IPS-18a (cell line): Measurements from ENCODE around the gene TMEM132C.

ENCODE experiments used
- H3K27ac ChIP-seq: one replicate; pipeline ENCODE4 v1.5.1; 2013; ENCODE audit warnings: low read length
- H3K27me3 ChIP-seq: one replicate; pipeline ENCODE4 v1.6.1; 2013; ENCODE audit warnings: mild to moderate bottlenecking, low read length; ENCODE audit not compliant: control insufficient read depth, insufficient read depth
- H3K36me3 ChIP-seq: one replicate; pipeline ENCODE4 v1.6.1; 2013; ENCODE audit warnings: low read depth, low read length; ENCODE audit not compliant: control insufficient read depth
- H3K4me1 ChIP-seq: one replicate; pipeline ENCODE4 v1.6.1; 2013; ENCODE audit warnings: low read depth, low read length; ENCODE audit not compliant: control insufficient read depth
- H3K4me3 ChIP-seq: one replicate; pipeline ENCODE4 v1.5.1; 2013; ENCODE audit warnings: low read length
- H3K9ac ChIP-seq: one replicate; pipeline ENCODE4 v1.6.1; 2013; ENCODE audit warnings: mild to moderate bottlenecking, low read length, moderate library complexity
- H3K9me3 ChIP-seq: one replicate; pipeline ENCODE4 v1.6.1; 2013; ENCODE audit warnings: low read depth, low read length; ENCODE audit not compliant: control insufficient read depth

Gene TMEM132C

GRCh38 chr12:128423205-128423604 lies 156.2 kb downstream of the TMEM132C start:
- Histone ChIP-seq H3K36me3 (no peaks in the 10 kb centered on the region), H3K27me3 (no peaks in the 10 kb centered on the region), H3K9me3 (peaks cover 12% of the 10 kb centered on the region), H3K4me1 (no peaks in the 10 kb centered on the region), H3K4me3 (no peak overlapping the region), H3K9ac (no peak overlapping the region), H3K27ac (no peak overlapping the region)

- no peak overlapping the region for H3K27ac ChIP-seq
- no peaks in the 10 kb centered on the region for H3K36me3 ChIP-seq
- H3K9me3 ChIP-seq: peaks cover 23% of the 10 kb centered on the region
- H3K9ac ChIP-seq: no peak overlapping the region
- H3K4me3 ChIP-seq: no peak overlapping the region
- no peaks in the 10 kb centered on the region for H3K27me3 ChIP-seq
- no peaks in the 10 kb centered on the region for H3K4me1 ChIP-seq
Measured at GRCh38 chr12:128424931-128425431, 158.0 kb downstream of the TMEM132C start.

GRCh38 chr12:128425666-128426331 lies 158.8 kb downstream of the TMEM132C start:
- H3K27ac ChIP-seq: no peak overlapping the region
- H3K36me3 ChIP-seq: no peaks in the 10 kb centered on the region
- H3K4me1 ChIP-seq: no peaks in the 10 kb centered on the region
- no peak overlapping the region for H3K4me3 ChIP-seq
- H3K9ac ChIP-seq: no peak overlapping the region
- H3K27me3 ChIP-seq: no peaks in the 10 kb centered on the region
- H3K9me3 ChIP-seq: peaks cover 23% of the 10 kb centered on the region

- Histone ChIP-seq H3K9me3 (peaks cover 23% of the 10 kb centered on the region), H3K27ac (no peak overlapping the region), H3K4me3 (no peak overlapping the region), H3K9ac (no peak overlapping the region), H3K36me3 (no peaks in the 10 kb centered on the region), H3K27me3 (no peaks in the 10 kb centered on the region), H3K4me1 (no peaks in the 10 kb centered on the region)
Measured at GRCh38 chr12:128426511-128426910, 159.5 kb downstream of the TMEM132C start.

- no peak overlapping the region for H3K27ac ChIP-seq
- H3K4me1 ChIP-seq: no peaks in the 10 kb centered on the region
- H3K36me3 ChIP-seq: no peaks in the 10 kb centered on the region
- no peak overlapping the region for H3K4me3 ChIP-seq
- peaks cover 12% of the 10 kb centered on the region for H3K9me3 ChIP-seq
- no peaks in the 10 kb centered on the region for H3K27me3 ChIP-seq
- H3K9ac ChIP-seq: no peak overlapping the region
Measured at GRCh38 chr12:128439796-128440195, 172.8 kb downstream of the TMEM132C start.

GRCh38 chr12:128442096-128442495 lies 175.1 kb downstream of the TMEM132C start:
- H3K36me3 ChIP-seq: no peaks in the 10 kb centered on the region
- H3K27me3 ChIP-seq: no peaks in the 10 kb centered on the region
- H3K4me3 ChIP-seq: no peak overlapping the region
- H3K9me3 ChIP-seq: peaks cover 23% of the 10 kb centered on the region
- no peak overlapping the region for H3K27ac ChIP-seq
- H3K9ac ChIP-seq: no peak overlapping the region
- H3K4me1 ChIP-seq: no peaks in the 10 kb centered on the region

- Histone ChIP-seq H3K36me3 (no peaks in the 10 kb centered on the region), H3K4me3 (no peak overlapping the region), H3K27ac (no peak overlapping the region), H3K4me1 (no peaks in the 10 kb centered on the region), H3K9me3 (peaks cover 32% of the 10 kb centered on the region), H3K9ac (no peak overlapping the region), H3K27me3 (no peaks in the 10 kb centered on the region)
Measured at GRCh38 chr12:128444598-128444997, 177.6 kb downstream of the TMEM132C start.

- H3K9me3 ChIP-seq: peaks cover 28% of the 10 kb centered on the region
- H3K4me1 ChIP-seq: no peaks in the 10 kb centered on the region
- H3K36me3 ChIP-seq: no peaks in the 10 kb centered on the region
- no peak overlapping the region for H3K27ac ChIP-seq
- H3K9ac ChIP-seq: no peak overlapping the region
- H3K4me3 ChIP-seq: no peak overlapping the region
- H3K27me3 ChIP-seq: no peaks in the 10 kb centered on the region
Measured at GRCh38 chr12:128445415-128446127, 178.6 kb downstream of the TMEM132C start.

- Histone ChIP-seq H3K4me1 (no peaks in the 10 kb centered on the region), H3K27me3 (no peaks in the 10 kb centered on the region), H3K9ac (no peak overlapping the region), H3K9me3 (peaks cover 24% of the 10 kb centered on the region), H3K36me3 (no peaks in the 10 kb centered on the region), H3K4me3 (no peak overlapping the region), H3K27ac (no peak overlapping the region)
Measured at GRCh38 chr12:128449146-128449894, 182.3 kb downstream of the TMEM132C start.

- Histone ChIP-seq H3K4me3 (no peak overlapping the region), H3K27ac (no peak overlapping the region), H3K9me3 (peaks cover 20% of the 10 kb centered on the region), H3K4me1 (no peaks in the 10 kb centered on the region), H3K27me3 (no peaks in the 10 kb centered on the region), H3K36me3 (no peaks in the 10 kb centered on the region), H3K9ac (no peak overlapping the region)
Measured at GRCh38 chr12:128450810-128451209, 183.8 kb downstream of the TMEM132C start.

GRCh38 chr12:128455851-128456250 lies 188.9 kb downstream of the TMEM132C start:
- Histone ChIP-seq H3K27me3 (no peaks in the 10 kb centered on the region), H3K36me3 (no peaks in the 10 kb centered on the region), H3K9ac (no peak overlapping the region), H3K4me3 (no peak overlapping the region), H3K9me3 (peaks cover 11% of the 10 kb centered on the region), H3K4me1 (peaks cover 3% of the 10 kb centered on the region), H3K27ac (no peak overlapping the region)
